Measurements from ENCODE around the gene ACSF3. TPM values are rescaled to one million over a fixed set of nuclear protein-coding genes. Genes with fewer than 3 reads are reported as not detected.

Gene ACSF3
- total RNA-seq, 1 experiment from 2014 or later, result 30.8 TPM

DNA sequence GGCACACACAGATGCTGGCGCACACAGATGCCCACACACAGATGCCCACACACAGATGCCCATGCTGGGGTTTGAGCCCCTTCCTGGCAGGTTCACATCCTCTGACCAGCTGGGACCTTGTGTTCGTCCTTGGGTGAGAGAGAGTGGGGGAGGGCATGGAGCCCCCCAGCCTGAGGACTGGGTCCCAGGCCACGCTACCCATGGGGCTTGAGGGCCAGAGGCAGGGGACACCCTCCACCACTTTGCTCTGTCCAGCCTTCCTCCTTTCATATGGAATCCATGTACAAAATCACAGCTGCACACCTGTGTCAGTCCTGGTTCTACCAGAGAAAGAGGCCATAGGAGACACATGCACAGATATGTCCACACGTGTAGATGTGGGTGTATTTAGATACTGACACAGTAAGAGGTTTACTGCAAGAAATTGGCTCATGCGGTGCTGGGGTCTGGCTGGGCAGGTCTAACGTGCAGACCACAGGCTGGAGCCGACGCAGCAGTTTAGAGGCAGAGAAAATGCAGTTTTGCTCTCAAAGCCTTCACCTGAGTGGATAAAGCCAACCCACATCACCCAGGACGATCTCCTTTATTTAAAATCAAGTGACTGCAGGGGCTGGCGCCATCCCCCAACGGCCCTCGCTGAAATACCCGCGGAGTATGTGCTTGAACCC is 95.8 kb downstream of the ACSF3 start:
- ATAC-seq (no peak), DNase-seq (ENCODE audit: low read depth, low spot score) (no peak)
- ChIA-PET CTCF (no interaction called here), POLR2A (no interaction called here)
- H3K27me3 ChIP-seq (ENCODE audit: control insufficient read depth, insufficient read depth, low read length), result no peaks in the 10 kb centered on the region
- in situ Hi-C loops (cut with HindIII; ENCODE audit: low pct_unique_long_range_greater_than_20kb, low sequenced_read_pairs) (no loop called here), intact Hi-C loops (cut with micrococcal nuclease; ENCODE audit: unreplicated experiment) (no loop called here)
- H3K36me3 ChIP-seq (ENCODE audit: control insufficient read depth, insufficient read depth, low read length), result no peaks in the 10 kb centered on the region; the same call in 1 of the 2 replicates
- no peaks in the 10 kb centered on the region for H3K9me3 ChIP-seq (ENCODE audit: control insufficient read depth, insufficient read depth, low read depth, low read length)
- BruUV-seq (replicated peaks), result no TSS peak
- no peak overlapping the region for H3K27ac ChIP-seq (ENCODE audit: low read length)
- H3K4me3 ChIP-seq (ENCODE audit: low read depth in 2 of 2, low read length in 2 of 2), result no peak overlapping the region
- no peaks in the 10 kb centered on the region for H3K4me1 ChIP-seq (ENCODE audit: control insufficient read depth, insufficient read depth, low read length)
- TF ChIP-seq POLR2AphosphoS5 (IDR thresholded peaks at IDR 0.05; ENCODE audit: low read depth, low read length), result no peak
- no peak for TF ChIP-seq TCF7L2 (IDR thresholded peaks at IDR 0.05; ENCODE audit: low read depth, low read length)

DNA sequence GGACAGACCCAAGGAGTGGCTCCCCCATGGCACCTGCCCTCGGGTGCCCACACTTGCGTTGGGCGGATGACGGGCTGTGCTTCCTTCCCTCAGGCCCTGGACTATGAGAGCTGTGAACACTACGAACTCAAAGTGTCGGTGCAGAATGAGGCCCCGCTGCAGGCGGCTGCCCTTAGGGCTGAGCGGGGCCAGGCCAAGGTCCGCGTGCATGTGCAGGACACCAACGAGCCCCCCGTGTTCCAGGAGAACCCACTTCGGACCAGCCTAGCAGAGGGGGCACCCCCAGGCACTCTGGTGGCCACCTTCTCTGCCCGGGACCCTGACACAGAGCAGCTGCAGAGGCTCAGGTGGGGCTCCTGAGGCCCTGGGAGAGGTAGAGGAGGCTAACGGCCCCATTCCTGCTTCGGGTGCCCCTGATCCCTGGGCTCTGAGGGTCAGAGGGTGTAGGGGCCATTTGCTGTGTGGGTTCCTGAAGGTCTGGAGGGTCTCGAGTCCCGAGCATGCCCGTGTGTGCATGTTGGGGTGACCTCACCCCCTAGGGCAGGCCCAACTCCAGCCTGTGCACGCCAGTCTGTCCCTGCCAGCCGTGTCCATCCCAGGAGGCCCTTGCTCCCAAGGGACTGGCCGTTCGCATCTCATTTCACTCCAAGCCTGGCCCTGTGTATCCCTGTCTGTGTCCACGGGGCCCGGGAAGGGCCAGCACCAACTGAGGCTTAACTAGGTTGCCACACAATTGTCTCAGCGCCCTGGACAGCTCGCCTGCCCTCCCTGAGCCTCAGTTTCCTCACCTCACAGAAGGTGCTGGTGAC is 96.7 kb downstream of the ACSF3 start:
- in situ Hi-C loops (cut with HindIII; ENCODE audit: low pct_unique_long_range_greater_than_20kb, low sequenced_read_pairs), result no loop called here
- ChIA-PET POLR2A (no interaction called here), CTCF (no interaction called here)
- H3K27ac ChIP-seq (ENCODE audit: low read length), result no peak overlapping the region
- no peaks in the 10 kb centered on the region; the same call in 1 of the 2 replicates for H3K36me3 ChIP-seq (ENCODE audit: control insufficient read depth, insufficient read depth, low read length)
- intact Hi-C loops (cut with micrococcal nuclease; ENCODE audit: unreplicated experiment), result no loop called here
- TF ChIP-seq, protein P1, sequence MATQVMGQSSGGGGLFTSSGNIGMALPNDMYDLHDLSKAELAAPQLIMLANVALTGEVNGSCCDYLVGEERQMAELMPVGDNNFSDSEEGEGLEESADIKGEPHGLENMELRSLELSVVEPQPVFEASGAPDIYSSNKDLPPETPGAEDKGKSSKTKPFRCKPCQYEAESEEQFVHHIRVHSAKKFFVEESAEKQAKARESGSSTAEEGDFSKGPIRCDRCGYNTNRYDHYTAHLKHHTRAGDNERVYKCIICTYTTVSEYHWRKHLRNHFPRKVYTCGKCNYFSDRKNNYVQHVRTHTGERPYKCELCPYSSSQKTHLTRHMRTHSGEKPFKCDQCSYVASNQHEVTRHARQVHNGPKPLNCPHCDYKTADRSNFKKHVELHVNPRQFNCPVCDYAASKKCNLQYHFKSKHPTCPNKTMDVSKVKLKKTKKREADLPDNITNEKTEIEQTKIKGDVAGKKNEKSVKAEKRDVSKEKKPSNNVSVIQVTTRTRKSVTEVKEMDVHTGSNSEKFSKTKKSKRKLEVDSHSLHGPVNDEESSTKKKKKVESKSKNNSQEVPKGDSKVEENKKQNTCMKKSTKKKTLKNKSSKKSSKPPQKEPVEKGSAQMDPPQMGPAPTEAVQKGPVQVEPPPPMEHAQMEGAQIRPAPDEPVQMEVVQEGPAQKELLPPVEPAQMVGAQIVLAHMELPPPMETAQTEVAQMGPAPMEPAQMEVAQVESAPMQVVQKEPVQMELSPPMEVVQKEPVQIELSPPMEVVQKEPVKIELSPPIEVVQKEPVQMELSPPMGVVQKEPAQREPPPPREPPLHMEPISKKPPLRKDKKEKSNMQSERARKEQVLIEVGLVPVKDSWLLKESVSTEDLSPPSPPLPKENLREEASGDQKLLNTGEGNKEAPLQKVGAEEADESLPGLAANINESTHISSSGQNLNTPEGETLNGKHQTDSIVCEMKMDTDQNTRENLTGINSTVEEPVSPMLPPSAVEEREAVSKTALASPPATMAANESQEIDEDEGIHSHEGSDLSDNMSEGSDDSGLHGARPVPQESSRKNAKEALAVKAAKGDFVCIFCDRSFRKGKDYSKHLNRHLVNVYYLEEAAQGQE (IDR thresholded peaks at IDR 0.05; ENCODE audit: insufficient read depth in 1 of 2, low read depth in 2 of 2, low read length in 1 of 2), result no peak
- TF ChIP-seq, protein P2, sequence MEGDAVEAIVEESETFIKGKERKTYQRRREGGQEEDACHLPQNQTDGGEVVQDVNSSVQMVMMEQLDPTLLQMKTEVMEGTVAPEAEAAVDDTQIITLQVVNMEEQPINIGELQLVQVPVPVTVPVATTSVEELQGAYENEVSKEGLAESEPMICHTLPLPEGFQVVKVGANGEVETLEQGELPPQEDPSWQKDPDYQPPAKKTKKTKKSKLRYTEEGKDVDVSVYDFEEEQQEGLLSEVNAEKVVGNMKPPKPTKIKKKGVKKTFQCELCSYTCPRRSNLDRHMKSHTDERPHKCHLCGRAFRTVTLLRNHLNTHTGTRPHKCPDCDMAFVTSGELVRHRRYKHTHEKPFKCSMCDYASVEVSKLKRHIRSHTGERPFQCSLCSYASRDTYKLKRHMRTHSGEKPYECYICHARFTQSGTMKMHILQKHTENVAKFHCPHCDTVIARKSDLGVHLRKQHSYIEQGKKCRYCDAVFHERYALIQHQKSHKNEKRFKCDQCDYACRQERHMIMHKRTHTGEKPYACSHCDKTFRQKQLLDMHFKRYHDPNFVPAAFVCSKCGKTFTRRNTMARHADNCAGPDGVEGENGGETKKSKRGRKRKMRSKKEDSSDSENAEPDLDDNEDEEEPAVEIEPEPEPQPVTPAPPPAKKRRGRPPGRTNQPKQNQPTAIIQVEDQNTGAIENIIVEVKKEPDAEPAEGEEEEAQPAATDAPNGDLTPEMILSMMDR (IDR thresholded peaks at IDR 0.05), result no peak
- TF ChIP-seq TCF7L2 (IDR thresholded peaks at IDR 0.05; ENCODE audit: low read depth, low read length), result no peak
- TF ChIP-seq SIN3A (IDR thresholded peaks at IDR 0.05; ENCODE audit: borderline replicate concordance, insufficient read depth, low read depth, low read length), result no peak
- no peak for TF ChIP-seq POLR2AphosphoS5 (IDR thresholded peaks at IDR 0.05; ENCODE audit: low read depth, low read length)
- H3K4me1 ChIP-seq (ENCODE audit: control insufficient read depth, insufficient read depth, low read length), result no peaks in the 10 kb centered on the region
- DNase-seq (ENCODE audit: low read depth, low spot score) (no peak), ATAC-seq (no peak)
- BruUV-seq (replicated peaks), result no TSS peak
- no peaks in the 10 kb centered on the region for H3K27me3 ChIP-seq (ENCODE audit: control insufficient read depth, insufficient read depth, low read length)
- H3K9me3 ChIP-seq (ENCODE audit: control insufficient read depth, insufficient read depth, low read depth, low read length), result no peaks in the 10 kb centered on the region
- H3K4me3 ChIP-seq (ENCODE audit: low read depth in 2 of 2, low read length in 2 of 2), result no peak overlapping the region

Data from Panc1 (cell line).